ENCODE results near the gene CFAP54. TPM values are rescaled to one million over a fixed set of nuclear protein-coding genes. Genes with fewer than 3 reads are reported as not detected.

The CFAP54 gene
- polyA plus RNA-seq, 1 of the 3 experiments (the other 2 are of a cell fraction), result 0.87 TPM

GRCh38 chr12:96743606-96744005 is 254.2 kb downstream of the CFAP54 start:
- ChIA-PET POLR2A (no interaction called here), CTCF (no interaction called here)
- TF ChIP-seq CTCF (IDR thresholded peaks at IDR 0.05), result no peak
- no peak for TF ChIP-seq TEAD4 (IDR thresholded peaks at IDR 0.05; ENCODE audit: borderline replicate concordance, insufficient read depth)
- no peak for TF ChIP-seq FOXM1 (IDR thresholded peaks at IDR 0.05; ENCODE audit: low read depth)
- no peak for TF ChIP-seq MAX (IDR thresholded peaks at IDR 0.05; ENCODE audit: low read depth)
- TF ChIP-seq NFIC (IDR thresholded peaks at IDR 0.05; ENCODE audit: borderline replicate concordance), result no peak
- TF ChIP-seq FOXJ3 (CRISPR knock-in tag; IDR thresholded peaks at IDR 0.05), result no peak
- TF ChIP-seq REST (IDR thresholded peaks at IDR 0.05; ENCODE audit: low read depth, low read length), result no peak
- TF ChIP-seq EZH2phosphoT487 (IDR thresholded peaks at IDR 0.05; ENCODE audit: borderline replicate concordance, low read depth), result no peak
- TF ChIP-seq FOSL2 (IDR thresholded peaks at IDR 0.05; ENCODE audit: borderline replicate concordance, low read depth), result no peak
- TF ChIP-seq TAF1 (IDR thresholded peaks at IDR 0.05; ENCODE audit: borderline replicate concordance, low read depth, low read length), result no peak
- no peak for TF ChIP-seq MXI1 (IDR thresholded peaks at IDR 0.05; ENCODE audit: low read depth, low read length)
- TF ChIP-seq RXRA (IDR thresholded peaks at IDR 0.05; ENCODE audit: borderline replicate concordance, low read depth), result no peak
- no peak for TF ChIP-seq PBX3 (IDR thresholded peaks at IDR 0.05)
- H3K9me2 ChIP-seq, result no peaks in the 10 kb centered on the region
- H3K4me1 ChIP-seq (ENCODE audit: control insufficient read depth in 1 of 2, insufficient read depth in 2 of 2, low read depth in 1 of 2, low read length in 1 of 2), result no peaks in the 10 kb centered on the region
- 33% methylated on average over 4 of the region's 4 CpGs for WGBS (ENCODE audit: low lambda C conversion rate)
- no peaks in the 10 kb centered on the region for H3K9me3 ChIP-seq
- H3K9ac ChIP-seq, result no peak overlapping the region
- H3K36me3 ChIP-seq (replicated peaks in 1 of 2; ENCODE audit: control insufficient read depth in 1 of 2, insufficient read depth in 2 of 2, low read length in 1 of 2), result no peaks in the 10 kb centered on the region
- DNase-seq, result no peak
- no peak overlapping the region for H2AFZ ChIP-seq (ENCODE audit: low read depth)
- no peak overlapping the region for H3K4me2 ChIP-seq
- no peak overlapping the region for H3K27ac ChIP-seq (ENCODE audit: low read depth in 2 of 2, low read length in 1 of 2)
- H4K20me1 ChIP-seq (ENCODE audit: insufficient read depth), result no peaks in the 10 kb centered on the region
- H3K4me3 ChIP-seq (ENCODE audit: low read depth in 2 of 2, low read length in 1 of 2), result no peak overlapping the region
- no peaks in the 10 kb centered on the region for H3F3A ChIP-seq (replicated peaks; ENCODE audit: insufficient read depth)
- no peaks in the 10 kb centered on the region for H3K27me3 ChIP-seq (ENCODE audit: insufficient read depth)
- no peaks in the 10 kb centered on the region for H3K79me2 ChIP-seq (ENCODE audit: insufficient read depth)
